GM12892 (cell line): ENCODE data around the gene PDE7B.

Experiments used
- POLR2A ChIP-seq: IDR thresholded peaks from 2 replicates; pipeline ENCODE4 v1.6.1; 2011; ENCODE audit warnings: low read depth, low read length, control low read depth
- POLR2AphosphoS5 ChIP-seq: IDR thresholded peaks from 2 replicates; pipeline ENCODE4 v1.6.1; 2011; ENCODE audit warnings: low read depth, low read length, control low read depth
- TAF1 ChIP-seq: IDR thresholded peaks from 2 replicates; pipeline ENCODE4 v1.6.1; 2011; ENCODE audit warnings: low read depth, mild to moderate bottlenecking, control low read depth, low read length, borderline replicate concordance

DNA sequence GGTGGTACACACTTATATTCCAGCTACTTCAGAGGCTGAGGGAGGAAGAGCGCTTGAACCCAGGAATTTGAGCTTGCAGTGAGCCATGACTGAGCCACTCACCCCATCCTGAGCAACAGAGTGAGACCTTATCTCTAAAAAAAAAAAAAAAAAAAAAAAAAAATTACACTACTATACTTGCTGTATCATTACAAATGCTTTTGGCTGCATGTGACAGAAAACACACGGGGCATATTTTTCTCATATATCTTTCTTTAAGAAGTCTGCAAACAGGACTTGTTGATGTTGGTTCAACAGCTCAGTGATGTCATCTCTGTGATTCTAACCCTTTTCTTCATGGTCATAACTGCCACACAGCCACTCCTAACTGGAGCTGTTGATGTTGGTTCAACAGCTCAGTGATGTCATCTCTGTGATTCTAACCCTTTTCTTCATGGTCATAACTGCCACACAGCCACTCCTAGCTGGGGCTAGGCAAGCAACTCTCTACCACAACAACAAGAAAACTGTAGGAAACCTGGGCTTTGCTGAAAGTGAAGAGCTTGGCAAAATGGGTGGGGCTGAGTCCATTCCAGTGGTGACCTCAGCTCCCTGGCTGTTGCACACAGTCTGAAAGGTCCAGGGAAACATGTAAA is 378.8 kb downstream of the PDE7B start:
- no peak for TF ChIP-seq TAF1
- no peak for TF ChIP-seq POLR2A
- no peak for TF ChIP-seq POLR2AphosphoS5
